GM12874 (cell line): ENCODE data around the gene BEST2.

Source experiments
- CTCF ChIP-seq: IDR thresholded peaks from 2 replicates; pipeline ENCODE4 v1.5.1; 2011; ENCODE audit warnings: low read depth, mild to moderate bottlenecking, control low read depth, low read length, moderate library complexity; ENCODE audit not compliant: insufficient read depth

BEST2 gene

DNA sequence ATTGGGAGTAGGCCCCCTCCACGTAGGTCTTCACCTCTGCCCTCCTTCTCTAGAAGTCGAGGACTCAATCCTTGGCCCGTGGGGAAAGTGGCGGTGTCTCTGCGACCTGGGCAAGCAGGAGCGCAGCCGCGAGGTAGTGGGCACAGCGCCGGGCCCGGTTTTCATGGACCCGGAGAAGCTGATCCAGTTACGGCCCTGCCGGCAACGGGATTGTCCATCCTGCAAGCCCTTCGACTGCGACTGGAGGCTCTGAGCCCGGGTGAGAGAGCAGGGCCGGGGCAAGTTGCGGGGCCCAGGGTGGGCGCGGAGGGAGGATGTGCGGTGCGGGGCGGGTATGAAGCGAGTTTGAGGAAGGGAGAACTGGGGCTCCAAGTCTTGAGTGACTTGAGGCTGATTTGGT, 52.5 kb downstream of the BEST2 start:
- TF ChIP-seq CTCF = no peak

DNA sequence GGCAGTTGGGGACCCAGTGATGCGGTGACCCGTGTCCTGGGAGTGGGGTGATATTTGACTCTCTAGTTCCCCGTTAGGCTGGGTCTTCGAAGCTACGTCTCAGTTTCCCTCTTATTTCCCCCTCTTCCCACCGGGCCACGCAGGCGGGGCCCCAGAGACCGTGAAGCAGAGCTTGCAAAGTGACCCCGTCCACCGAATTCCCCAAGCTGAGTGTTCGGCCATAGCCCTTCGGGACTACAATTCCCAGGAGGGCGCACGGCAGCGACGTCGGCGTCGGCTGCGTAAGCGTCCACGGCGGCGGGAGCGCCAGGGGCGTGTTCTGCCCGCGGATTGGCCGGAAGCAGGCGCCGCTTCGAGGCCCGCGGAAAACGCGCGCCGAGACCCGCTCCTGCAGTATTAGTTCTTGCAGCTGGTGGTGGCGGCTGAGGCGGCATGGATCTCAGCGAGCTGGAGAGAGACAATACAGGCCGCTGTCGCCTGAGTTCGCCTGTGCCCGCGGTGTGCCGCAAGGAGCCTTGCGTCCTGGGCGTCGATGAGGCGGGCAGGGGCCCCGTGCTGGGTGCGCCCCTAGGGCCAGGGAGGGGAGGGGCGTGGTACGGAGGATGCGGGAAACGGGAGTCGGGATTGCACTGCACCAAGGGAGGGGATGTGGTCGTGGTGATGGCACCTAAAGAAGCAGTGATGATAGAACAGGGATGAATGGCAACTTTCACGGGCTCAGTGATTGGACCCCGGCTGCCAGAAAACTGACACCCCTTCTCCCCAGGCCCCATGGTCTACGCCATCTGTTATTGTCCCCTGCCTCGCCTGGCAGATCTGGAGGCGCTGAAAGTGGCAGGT, 54.9 kb downstream of the BEST2 start, which contains the start of gene RNASEH2A:
RNASEH2A (plus strand) TSS at position 343 of the 840 bp plus-strand sequence; CDS start at position 433, 90 bp downstream.
- no peak for TF ChIP-seq CTCF
